DND-41 (cell line): ENCODE data around the gene PTGDR2.

Source experiments
- EZH2 ChIP-seq: IDR thresholded peaks from 3 replicates; pipeline ENCODE4 v1.6.1; 2012; ENCODE audit warnings: borderline replicate concordance, low read depth, mild to moderate bottlenecking, moderate library complexity, low read length, inconsistent platforms; ENCODE audit not compliant: severe bottlenecking
- TF ChIP-seq, protein P1 (sequence below): IDR thresholded peaks from 2 replicates; pipeline ENCODE4 v1.5.1; 2012; ENCODE audit warnings: borderline replicate concordance, low read length, moderate library complexity, mild to moderate bottlenecking; ENCODE audit not compliant: poor library complexity, severe bottlenecking; ENCODE audit errors: extremely low read depth

DNA sequence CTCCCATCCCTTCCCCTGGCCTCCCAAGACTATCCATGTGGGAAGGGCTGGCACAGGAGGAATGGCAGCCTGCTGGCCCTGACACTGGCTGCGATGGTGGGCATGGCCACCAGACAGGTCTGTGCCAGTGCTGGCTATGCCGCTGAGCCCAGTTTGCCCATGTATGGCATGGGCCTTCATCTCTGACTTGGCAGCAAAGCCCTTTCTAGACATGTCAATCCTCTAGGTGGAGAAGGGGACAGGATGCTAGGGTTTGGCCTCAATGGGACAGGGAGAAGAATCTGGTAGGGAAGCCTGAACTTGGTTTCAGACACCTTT is 20.4 kb upstream of the PTGDR2 start:
- no peak for TF ChIP-seq EZH2
- TF ChIP-seq, protein P1, sequence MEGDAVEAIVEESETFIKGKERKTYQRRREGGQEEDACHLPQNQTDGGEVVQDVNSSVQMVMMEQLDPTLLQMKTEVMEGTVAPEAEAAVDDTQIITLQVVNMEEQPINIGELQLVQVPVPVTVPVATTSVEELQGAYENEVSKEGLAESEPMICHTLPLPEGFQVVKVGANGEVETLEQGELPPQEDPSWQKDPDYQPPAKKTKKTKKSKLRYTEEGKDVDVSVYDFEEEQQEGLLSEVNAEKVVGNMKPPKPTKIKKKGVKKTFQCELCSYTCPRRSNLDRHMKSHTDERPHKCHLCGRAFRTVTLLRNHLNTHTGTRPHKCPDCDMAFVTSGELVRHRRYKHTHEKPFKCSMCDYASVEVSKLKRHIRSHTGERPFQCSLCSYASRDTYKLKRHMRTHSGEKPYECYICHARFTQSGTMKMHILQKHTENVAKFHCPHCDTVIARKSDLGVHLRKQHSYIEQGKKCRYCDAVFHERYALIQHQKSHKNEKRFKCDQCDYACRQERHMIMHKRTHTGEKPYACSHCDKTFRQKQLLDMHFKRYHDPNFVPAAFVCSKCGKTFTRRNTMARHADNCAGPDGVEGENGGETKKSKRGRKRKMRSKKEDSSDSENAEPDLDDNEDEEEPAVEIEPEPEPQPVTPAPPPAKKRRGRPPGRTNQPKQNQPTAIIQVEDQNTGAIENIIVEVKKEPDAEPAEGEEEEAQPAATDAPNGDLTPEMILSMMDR, result no peak
